Mucosa of descending colon (tissue), 3 donors: Measurements from ENCODE around the gene GOLGA3. TPM values are rescaled to one million over a fixed set of nuclear protein-coding genes. Genes with fewer than 3 reads are reported as not detected.

ENCODE experiments used
- ATAC-seq: fragments of 200-7000 bp; cut with Tn5 transposase; one replicate; pipeline ENCODE4 v1.9.1; 2020; ENCODE audit warnings: mild to moderate bottlenecking, moderate library complexity
- DNase-seq, 3 donors: peaks; one replicate each; pipeline ENCODE4 v3.0.0-alpha.2; 2020
- H3K36me3 ChIP-seq: fragments of 200-600 bp; one replicate; pipeline ENCODE4 v1.8.0; 2021; ENCODE audit warnings: low read depth, mild to moderate bottlenecking
- H3K4me1 ChIP-seq: fragments of 200-600 bp; one replicate; pipeline ENCODE4 v1.8.0; 2021; ENCODE audit warnings: low read depth, mild to moderate bottlenecking
- H3K4me3 ChIP-seq: fragments of 200-600 bp; one replicate; pipeline ENCODE4 v1.8.0; 2021; ENCODE audit warnings: mild to moderate bottlenecking
- H3K9me3 ChIP-seq: fragments of 200-600 bp; one replicate; pipeline ENCODE4 v1.8.0; 2021; ENCODE audit warnings: mild to moderate bottlenecking
- CTCF ChIP-seq: fragments of 200-600 bp; IDR thresholded peaks from one replicate; pipeline ENCODE4 v1.8.0; 2022; ENCODE audit warnings: antibody characterized with exemption, mild to moderate bottlenecking
- intact Hi-C, 2 donors: fragments of 100-400 bp; cut with DNase I in 1 of 2; cut with micrococcal nuclease in 1 of 2; formaldehyde crosslinking; loops; one replicate each; pipeline versions ENCODE4 v1.11.0 to v1.11.1; 2022; cut with DNase I, micrococcal nuclease
- total RNA-seq, 3 donors: library from RNA; stranded (reverse); fragmentation: NEBNext Ultra II Directional in 2 of 3; extraction: Animal tissue kit (Norgen Biotek cat#: 25700) in 2 of 3; gene quantifications; one replicate each; pipeline versions ENCODE4 v1.2.1 to v1.2.4, GENCODE V29; 2021 to 2023
- donor health status: DM: no; HTN: no; CAD: no; lungs with moderate emphysema.
- donor health status: DM: no; HTN: no; CAD: no.
- donor health status: DM: no; HTN: yes; CAD: no.

The GOLGA3 gene
- total RNA-seq, 3 donors from 2014 or later: 71.6 to 91.0 (median 89.6) TPM

GRCh38 chr12:132731574-132731973 lies 97.1 kb downstream of the GOLGA3 start:
- H3K9me3 ChIP-seq: no peaks in the 10 kb centered on the region
- H3K4me3 ChIP-seq: no peak overlapping the region
- H3K36me3 ChIP-seq: peaks cover 24% of the 10 kb centered on the region
- DNase-seq (no peak), ATAC-seq (no peak)
- no peak for TF ChIP-seq CTCF
- intact Hi-C loops: no loop called here
- no peaks in the 10 kb centered on the region for H3K4me1 ChIP-seq

GRCh38 chr12:132730353-132730752 lies 98.3 kb downstream of the GOLGA3 start:
- H3K4me1 ChIP-seq: no peaks in the 10 kb centered on the region
- ATAC-seq: no peak
- TF ChIP-seq CTCF: no peak
- DNase-seq: no peak
- intact Hi-C loops: no loop called here
- peaks cover 22% of the 10 kb centered on the region for H3K36me3 ChIP-seq
- no peak overlapping the region for H3K4me3 ChIP-seq
- H3K9me3 ChIP-seq: no peaks in the 10 kb centered on the region

- H3K4me3 ChIP-seq: no peak overlapping the region
- TF ChIP-seq CTCF: no peak
- intact Hi-C loops: no loop called here
- no peak for DNase-seq
- no peak for ATAC-seq
- peaks cover 16% of the 10 kb centered on the region for H3K36me3 ChIP-seq
- no peaks in the 10 kb centered on the region for H3K9me3 ChIP-seq
- H3K4me1 ChIP-seq: no peaks in the 10 kb centered on the region
These were observed 98.9 kb downstream of the GOLGA3 start for GRCh38 chr12:132729541-132730320.

- ATAC-seq: no peak
- Histone ChIP-seq H3K4me1 (no peaks in the 10 kb centered on the region), H3K9me3 (no peaks in the 10 kb centered on the region), H3K36me3 (peaks cover 9% of the 10 kb centered on the region), H3K4me3 (no peak overlapping the region)
- intact Hi-C loops: no loop called here
- DNase-seq: no peak
- no peak for TF ChIP-seq CTCF
These were observed 100.2 kb downstream of the GOLGA3 start for GRCh38 chr12:132728502-132728901.

- TF ChIP-seq CTCF: no peak
- no peaks in the 10 kb centered on the region for H3K9me3 ChIP-seq
- ATAC-seq (peak; percentile 31), DNase-seq (no peak)
- intact Hi-C loops: no loop called here
- no peaks in the 10 kb centered on the region for H3K4me1 ChIP-seq
- no peak overlapping the region for H3K4me3 ChIP-seq
- H3K36me3 ChIP-seq: peaks cover 16% of the 10 kb centered on the region
These were observed 101.4 kb downstream of the GOLGA3 start for GRCh38 chr12:132727091-132727794.
